Smooth muscle cell of the coronary artery (primary cell): ENCODE data around the gene RGS8. TPM values are rescaled to one million over a fixed set of nuclear protein-coding genes. Genes with fewer than 3 reads are reported as not detected.

Experiments used
- total RNA-seq: library from RNA; depleted of rRNA; stranded (reverse); fragments of >200 nt; gene quantifications from 2 replicates; pipeline ENCODE4 v1.2.3, GENCODE V29; 2014; ENCODE audit warnings: low replicate concordance

The RGS8 gene, protein sequence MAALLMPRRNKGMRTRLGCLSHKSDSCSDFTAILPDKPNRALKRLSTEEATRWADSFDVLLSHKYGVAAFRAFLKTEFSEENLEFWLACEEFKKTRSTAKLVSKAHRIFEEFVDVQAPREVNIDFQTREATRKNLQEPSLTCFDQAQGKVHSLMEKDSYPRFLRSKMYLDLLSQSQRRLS
- not detected in 2 replicates for total RNA-seq

DNA sequence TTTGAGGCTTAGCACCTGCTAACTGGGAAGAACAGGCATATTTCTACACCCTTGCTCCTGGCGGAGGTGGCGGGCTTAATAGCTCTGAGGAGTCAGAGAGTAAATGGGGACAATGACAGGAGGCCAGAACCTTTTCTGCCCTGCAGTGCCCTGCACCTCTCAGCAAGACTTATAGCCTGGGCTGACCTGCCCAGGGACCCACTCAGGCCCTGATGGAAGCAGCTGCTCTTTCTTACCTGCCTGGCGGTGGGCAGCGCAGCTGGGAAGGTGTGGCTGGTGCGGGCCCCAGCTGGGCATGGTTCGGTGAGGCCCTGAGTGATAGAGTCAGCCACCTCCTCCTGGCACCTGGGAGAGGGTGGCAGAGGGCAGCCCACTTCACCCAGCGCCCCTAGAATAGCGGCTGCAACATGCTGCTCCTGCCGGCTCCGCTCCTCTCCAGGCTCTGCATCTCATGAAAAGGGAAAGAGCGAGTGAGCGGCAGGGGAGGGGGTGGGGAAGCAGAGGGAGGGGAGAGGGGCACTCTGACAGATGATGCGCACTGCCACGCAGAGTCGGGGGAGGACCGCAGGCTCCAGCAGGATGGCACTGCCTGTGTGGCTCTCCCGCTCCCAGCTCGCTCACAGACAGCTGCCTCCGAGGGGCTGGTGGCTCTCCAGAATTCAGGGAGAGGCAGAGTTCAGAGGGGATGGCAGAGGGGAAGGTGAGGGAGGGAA is at the start of gene RGS8:
RGS8 (minus strand) TSS at position 472 of the 713 bp plus-strand sequence. CDS start 14,938 bp downstream, outside the sequence.

Other genes with a start within 250 kb of the RGS8 start
- gene RGSL1, start 234.4 kb downstream of the RGS8 start, total RNA-seq = not detected in 2 replicates
- gene RNASEL, start 95.3 kb downstream of the RGS8 start, total RNA-seq = 5.4 and 16.7 TPM in 2 replicates
- gene RGS16, start 80.2 kb downstream of the RGS8 start, total RNA-seq = 0.30 and 3.3 TPM in 2 replicates
- gene NPL, start 105.2 kb upstream of the RGS8 start, total RNA-seq = 0.98 and 3.5 TPM in 2 replicates
- gene DHX9, start 154.8 kb upstream of the RGS8 start, total RNA-seq = 132 and 137 TPM in 2 replicates